ENCODE measurements around the gene ASS1. TPM values are rescaled to one million over a fixed set of nuclear protein-coding genes. Genes with fewer than 3 reads are reported as not detected.

Gene ASS1
- total and polyA plus RNA-seq, 2 of the 13 experiments (the other 11 are each of a cell fraction or from before 2014, with no cell fraction given): 77.6 to 122 TPM

- TF ChIP-seq GABPA (IDR thresholded peaks at IDR 0.05; ENCODE audit: low read depth, low read length) (peak; percentile 51; the same call in 1 of the 2 replicates), GABPA (CRISPR knock-in tag; IDR thresholded peaks at IDR 0.05; ENCODE audit: low read depth) (peak; percentile 89), ZNF609 (CRISPR knock-in tag; IDR thresholded peaks at IDR 0.05; ENCODE audit: borderline replicate concordance) (no peak), ARHGAP35 (CRISPR knock-in tag; IDR thresholded peaks at IDR 0.05; ENCODE audit: borderline replicate concordance) (no peak), ZNF333 (CRISPR knock-in tag; IDR thresholded peaks at IDR 0.05; ENCODE audit: borderline replicate concordance) (no peak), FOSL1 (CRISPR knock-in tag; IDR thresholded peaks at IDR 0.05; ENCODE audit: borderline replicate concordance) (no peak), GABPB1 (CRISPR knock-in tag; IDR thresholded peaks at IDR 0.05) (peak; percentile 73), ZNF777 (CRISPR knock-in tag; IDR thresholded peaks at IDR 0.05) (no peak), ZNF615 (CRISPR knock-in tag; IDR thresholded peaks at IDR 0.05; ENCODE audit: borderline replicate concordance) (no peak), SATB2 (CRISPR knock-in tag; IDR thresholded peaks at IDR 0.05) (no peak), CREM (IDR thresholded peaks at IDR 0.05) (peak; percentile 68; the same call in 1 of the 2 replicates), CREM (CRISPR knock-in tag; IDR thresholded peaks at IDR 0.05) (no peak), ATF7 (IDR thresholded peaks at IDR 0.05) (no peak; the same call in 1 of the 2 replicates), ATF7 (CRISPR knock-in tag; IDR thresholded peaks at IDR 0.05) (no peak), HMGA1 (CRISPR knock-in tag; conservative IDR thresholded peaks at IDR 0.05) (no peak), HDAC6 (IDR thresholded peaks at IDR 0.05; ENCODE audit: low read depth, low read length) (no peak)
- TF ChIP-seq, protein P1, sequence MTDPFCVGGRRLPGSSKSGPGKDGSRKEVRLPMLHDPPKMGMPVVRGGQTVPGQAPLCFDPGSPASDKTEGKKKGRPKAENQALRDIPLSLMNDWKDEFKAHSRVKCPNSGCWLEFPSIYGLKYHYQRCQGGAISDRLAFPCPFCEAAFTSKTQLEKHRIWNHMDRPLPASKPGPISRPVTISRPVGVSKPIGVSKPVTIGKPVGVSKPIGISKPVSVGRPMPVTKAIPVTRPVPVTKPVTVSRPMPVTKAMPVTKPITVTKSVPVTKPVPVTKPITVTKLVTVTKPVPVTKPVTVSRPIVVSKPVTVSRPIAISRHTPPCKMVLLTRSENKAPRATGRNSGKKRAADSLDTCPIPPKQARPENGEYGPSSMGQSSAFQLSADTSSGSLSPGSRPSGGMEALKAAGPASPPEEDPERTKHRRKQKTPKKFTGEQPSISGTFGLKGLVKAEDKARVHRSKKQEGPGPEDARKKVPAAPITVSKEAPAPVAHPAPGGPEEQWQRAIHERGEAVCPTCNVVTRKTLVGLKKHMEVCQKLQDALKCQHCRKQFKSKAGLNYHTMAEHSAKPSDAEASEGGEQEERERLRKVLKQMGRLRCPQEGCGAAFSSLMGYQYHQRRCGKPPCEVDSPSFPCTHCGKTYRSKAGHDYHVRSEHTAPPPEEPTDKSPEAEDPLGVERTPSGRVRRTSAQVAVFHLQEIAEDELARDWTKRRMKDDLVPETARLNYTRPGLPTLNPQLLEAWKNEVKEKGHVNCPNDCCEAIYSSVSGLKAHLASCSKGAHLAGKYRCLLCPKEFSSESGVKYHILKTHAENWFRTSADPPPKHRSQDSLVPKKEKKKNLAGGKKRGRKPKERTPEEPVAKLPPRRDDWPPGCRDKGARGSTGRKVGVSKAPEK (CRISPR knock-in tag; IDR thresholded peaks at IDR 0.05; ENCODE audit: borderline replicate concordance): no peak
- TF ChIP-seq, protein P2, sequence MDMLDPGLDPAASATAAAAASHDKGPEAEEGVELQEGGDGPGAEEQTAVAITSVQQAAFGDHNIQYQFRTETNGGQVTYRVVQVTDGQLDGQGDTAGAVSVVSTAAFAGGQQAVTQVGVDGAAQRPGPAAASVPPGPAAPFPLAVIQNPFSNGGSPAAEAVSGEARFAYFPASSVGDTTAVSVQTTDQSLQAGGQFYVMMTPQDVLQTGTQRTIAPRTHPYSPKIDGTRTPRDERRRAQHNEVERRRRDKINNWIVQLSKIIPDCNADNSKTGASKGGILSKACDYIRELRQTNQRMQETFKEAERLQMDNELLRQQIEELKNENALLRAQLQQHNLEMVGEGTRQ (IDR thresholded peaks at IDR 0.05; ENCODE audit: low read depth, low read length): peak; percentile 78
- TF ChIP-seq, protein P2 (CRISPR knock-in tag; IDR thresholded peaks at IDR 0.05; ENCODE audit: borderline replicate concordance): peak; percentile 91; the same call in 1 of the 2 replicates
Measured at GRCh38 chr9:130549093-130549735, 104.5 kb downstream of the ASS1 start (continued).

Measured in HepG2 (cell line).